Tibial nerve (tissue), 4 donors: ENCODE results near the gene RAPGEF5.

ENCODE experiments used
- EP300 ChIP-seq, 2 donors: sonication (generic); formaldehyde crosslinking; IDR thresholded peaks; one replicate each; pipeline ENCODE4 v1.6.1; 2017; ENCODE audit warnings: antibody characterized with exemption in 2 of 2, mild to moderate bottlenecking in 1 of 2
- POLR2A ChIP-seq, 2 donors: fragments of 450-650 bp; IDR thresholded peaks; one replicate each; pipeline ENCODE4 v1.6.1; 2017; ENCODE audit warnings: antibody characterized with exemption in 2 of 2, mild to moderate bottlenecking in 2 of 2, moderate library complexity in 2 of 2
- TF ChIP-seq, protein P1 (sequence below), 5 experiments: fragments of 200-600 bp in 3 of 5; fragments of 450-650 bp in 2 of 5; sonication (generic) in 3 of 5; IDR thresholded peaks; one replicate each; pipeline ENCODE4 v1.5.1; 2016 to 2019; ENCODE audit warnings: antibody characterized with exemption in 5 of 5, mild to moderate bottlenecking in 3 of 5, moderate library complexity in 2 of 5

- TF ChIP-seq, protein P1, sequence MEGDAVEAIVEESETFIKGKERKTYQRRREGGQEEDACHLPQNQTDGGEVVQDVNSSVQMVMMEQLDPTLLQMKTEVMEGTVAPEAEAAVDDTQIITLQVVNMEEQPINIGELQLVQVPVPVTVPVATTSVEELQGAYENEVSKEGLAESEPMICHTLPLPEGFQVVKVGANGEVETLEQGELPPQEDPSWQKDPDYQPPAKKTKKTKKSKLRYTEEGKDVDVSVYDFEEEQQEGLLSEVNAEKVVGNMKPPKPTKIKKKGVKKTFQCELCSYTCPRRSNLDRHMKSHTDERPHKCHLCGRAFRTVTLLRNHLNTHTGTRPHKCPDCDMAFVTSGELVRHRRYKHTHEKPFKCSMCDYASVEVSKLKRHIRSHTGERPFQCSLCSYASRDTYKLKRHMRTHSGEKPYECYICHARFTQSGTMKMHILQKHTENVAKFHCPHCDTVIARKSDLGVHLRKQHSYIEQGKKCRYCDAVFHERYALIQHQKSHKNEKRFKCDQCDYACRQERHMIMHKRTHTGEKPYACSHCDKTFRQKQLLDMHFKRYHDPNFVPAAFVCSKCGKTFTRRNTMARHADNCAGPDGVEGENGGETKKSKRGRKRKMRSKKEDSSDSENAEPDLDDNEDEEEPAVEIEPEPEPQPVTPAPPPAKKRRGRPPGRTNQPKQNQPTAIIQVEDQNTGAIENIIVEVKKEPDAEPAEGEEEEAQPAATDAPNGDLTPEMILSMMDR (IDR thresholded peaks at IDR 0.05) = no peak
- TF ChIP-seq EP300 (IDR thresholded peaks at IDR 0.05) = no peak
- no peak for TF ChIP-seq POLR2A (IDR thresholded peaks at IDR 0.05)
Observed at GRCh38 chr7:22351878-22352277, 5.1 kb downstream of the RAPGEF5 start.
